GM19240 (cell line): ENCODE measurements around the gene DMRT2.
A peak's percentile ranks its signal among the peaks of the same experiment; 100 is the strongest.

Experiments
- DNase-seq: peaks from one replicate; pipeline ENCODE4 v3.0.0; 2011; ENCODE audit warnings: low spot score; ENCODE audit not compliant: insufficient read length

DMRT2 gene

DNA sequence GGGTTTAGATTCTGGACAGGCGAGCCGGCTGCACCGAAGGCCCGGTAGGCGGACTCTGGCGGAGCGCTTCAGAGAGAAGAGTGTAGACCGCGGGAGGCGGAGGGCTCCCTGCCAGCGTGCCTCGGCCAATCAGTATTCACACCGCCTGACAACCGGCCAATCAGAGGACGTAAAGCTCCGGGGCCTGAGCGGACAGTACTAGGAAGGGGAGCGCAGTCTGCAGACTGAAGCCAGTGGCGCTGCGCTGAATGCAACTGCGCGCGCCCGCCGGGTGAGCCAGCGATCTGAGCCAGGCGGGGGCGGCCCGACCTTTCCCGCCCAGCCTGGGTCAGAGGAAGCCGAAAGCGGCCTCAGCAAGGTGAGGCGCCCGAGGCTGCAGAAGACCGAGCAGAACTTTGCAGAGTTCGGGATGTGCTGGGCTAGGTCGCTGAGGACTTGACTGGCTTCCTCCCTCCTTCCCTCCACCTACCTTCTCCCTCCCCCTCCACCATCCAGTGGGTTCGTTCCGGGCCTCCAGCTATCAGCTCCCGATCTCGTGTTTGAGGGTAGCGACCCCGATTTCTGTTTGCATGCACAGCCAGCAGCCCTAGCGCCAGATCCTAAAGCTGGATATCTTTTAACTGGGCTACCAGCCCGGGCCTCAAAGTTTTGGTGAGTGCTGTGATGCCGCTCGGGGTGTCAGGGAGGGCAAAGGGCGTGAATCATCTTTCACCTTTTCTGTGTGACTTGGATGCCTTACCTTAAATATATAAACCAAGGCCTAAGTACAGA, at the start of gene DMRT2:
TSS of gene DMRT2 (plus strand) at position 233 of the 771 bp plus-strand sequence. CDS start 1,257 bp downstream, outside the sequence.
- DNase-seq = no peak

DNA sequence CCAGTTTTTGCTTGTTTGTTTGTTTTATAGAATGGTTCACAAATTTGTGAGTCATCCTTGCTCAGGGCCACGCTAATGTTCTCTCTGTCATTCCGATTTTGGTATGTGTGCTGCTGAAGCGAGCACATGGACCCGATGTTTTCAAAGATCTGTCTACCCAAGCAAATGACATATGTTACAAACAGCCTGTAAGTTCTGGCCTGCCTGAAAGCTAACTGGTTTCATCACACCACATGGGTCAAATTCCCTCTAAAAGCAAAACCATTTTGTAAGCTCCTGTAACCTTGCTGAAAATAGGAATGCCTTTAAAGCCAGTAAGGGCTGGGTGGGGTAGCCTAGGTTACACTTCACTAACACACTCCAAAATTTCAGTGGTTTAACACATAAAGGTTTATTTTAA, 48.3 kb upstream of the DMRT2 start:
- DNase-seq = no peak

DNA sequence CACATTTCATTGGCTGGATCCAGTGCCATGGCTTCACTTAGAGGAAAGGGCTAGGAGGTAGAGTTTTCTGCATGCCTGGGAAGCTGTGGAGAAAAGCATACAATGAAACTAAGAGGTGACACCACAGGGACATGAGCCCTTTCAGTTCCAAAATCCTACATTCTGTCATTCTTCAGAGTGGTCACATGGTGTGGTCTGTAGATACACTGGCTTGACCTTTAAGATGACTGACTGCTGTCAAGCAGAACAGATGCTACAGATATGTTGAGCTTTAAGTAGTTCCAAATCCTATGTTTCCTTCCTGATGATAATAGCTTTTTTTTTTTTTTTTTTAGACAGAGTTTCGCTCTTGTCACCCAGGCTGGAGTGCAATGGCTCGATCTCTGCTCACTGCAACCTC, 47.5 kb upstream of the DMRT2 start:
- DNase-seq = no peak

DNA sequence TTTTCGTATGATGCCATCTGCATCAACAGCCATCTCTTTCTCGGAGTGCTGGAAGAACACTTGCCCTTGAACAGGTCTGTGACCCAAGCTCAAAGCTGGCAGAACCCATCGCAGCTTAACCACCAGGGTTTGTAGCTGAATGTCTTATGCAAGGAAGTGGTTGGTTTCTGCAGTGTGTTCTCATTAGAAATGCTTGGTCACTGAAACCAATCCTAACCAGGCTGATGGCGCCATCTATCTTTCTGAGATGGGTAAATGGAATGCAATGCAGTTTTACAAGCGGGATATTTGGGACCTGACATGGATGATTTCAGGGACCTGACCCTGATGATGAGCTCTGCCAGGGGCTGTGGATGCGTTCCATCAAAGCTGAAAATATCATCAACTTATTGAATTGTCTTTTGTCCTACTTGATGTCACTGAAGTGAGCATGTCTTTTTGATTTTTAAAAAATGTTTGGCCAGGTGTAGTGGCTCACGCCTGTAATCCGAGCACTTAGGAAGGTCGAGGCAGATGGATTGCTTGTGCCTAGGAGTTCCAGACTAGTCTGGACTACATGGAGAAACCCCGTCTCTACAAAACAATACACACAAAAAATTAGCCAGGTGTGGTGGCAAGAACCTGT, 45.0 kb upstream of the DMRT2 start:
- DNase-seq = no peak

DNA sequence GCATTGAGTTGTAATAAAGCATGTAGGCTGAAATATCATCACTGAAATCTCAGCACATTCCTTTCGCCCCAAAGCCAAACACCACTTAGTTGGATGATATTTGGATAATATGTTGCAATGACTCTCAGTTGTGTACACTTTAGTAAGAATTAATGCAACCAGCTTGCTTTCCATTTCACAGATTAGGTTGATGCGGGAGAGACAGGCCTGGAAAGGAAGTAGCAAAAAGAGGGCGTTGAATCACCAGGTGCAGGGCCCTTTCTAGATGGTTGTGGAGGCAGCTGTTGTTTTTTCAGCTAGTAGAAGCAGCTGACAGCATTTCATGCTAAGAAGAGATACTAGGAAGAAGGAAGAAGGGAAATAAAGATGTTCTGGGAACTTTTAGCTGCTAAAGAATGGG, 42.8 kb upstream of the DMRT2 start:
- no peak for DNase-seq

DNA sequence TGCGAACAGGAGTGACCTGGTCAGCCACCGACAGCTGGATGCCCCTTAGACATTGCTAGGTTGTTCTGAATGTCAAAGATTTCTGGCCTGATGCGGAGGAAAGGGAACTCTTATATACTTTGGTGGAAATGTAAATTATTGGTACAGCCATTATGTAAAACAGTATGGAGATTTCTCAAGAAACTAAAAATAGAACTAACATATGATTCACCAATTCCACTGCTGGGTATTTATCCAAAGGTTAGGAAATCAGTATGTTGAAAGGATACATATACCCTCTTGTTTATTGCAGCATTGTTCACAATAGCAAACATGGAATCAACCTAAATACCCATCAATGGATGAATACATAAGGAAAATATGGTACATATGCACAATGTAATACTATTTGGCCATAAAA, 41.9 kb upstream of the DMRT2 start:
- DNase-seq = no peak

DNA sequence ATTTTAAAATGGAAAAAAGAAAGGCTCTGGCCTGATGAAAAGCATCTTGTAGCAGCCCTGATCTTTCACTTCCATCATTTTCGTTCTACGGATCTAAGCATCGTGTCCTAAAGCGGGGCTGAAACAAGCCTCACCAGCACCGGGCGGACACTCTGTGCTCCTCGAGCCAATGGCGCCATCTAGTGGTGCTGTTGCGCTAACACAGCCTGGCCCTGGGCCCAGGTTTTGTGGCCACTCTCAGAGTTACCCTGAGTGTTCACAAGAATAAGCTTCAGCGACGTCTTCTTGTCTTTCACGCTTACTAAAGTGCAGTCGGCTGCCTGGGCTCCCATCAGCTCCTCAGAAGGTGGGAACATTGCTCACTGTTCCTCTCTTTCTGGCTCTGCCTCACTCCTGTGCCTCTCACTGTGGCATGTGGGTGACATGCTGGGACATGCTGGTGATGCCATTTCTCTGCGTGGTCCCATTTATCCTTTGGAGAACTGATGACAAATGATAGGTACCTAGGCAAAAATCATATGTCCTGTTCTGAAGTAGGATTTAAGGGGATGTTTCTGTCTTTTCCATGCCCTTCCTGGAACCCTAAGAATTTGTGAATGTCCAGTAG, 41.0 kb upstream of the DMRT2 start:
- DNase-seq = peak; percentile 54

DNA sequence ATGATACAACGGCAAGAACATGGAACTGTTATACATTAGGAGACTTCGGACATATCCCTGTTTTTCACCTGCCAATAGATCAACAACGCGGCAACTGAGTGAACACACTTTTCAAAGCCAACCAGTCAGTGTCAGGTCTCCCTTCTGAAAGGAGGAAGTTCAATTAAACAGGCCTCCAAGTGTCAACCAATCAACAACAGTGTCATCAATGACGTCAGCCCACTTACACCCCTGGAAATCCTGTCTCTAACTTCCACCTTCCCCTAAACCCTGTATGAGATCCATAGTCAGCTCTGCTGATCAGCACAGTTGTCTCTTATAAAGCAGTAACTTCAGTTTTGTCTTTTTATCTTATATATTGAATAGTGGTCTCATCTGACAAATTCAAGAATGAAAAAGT, 37.1 kb upstream of the DMRT2 start:
- DNase-seq = no peak

DNA sequence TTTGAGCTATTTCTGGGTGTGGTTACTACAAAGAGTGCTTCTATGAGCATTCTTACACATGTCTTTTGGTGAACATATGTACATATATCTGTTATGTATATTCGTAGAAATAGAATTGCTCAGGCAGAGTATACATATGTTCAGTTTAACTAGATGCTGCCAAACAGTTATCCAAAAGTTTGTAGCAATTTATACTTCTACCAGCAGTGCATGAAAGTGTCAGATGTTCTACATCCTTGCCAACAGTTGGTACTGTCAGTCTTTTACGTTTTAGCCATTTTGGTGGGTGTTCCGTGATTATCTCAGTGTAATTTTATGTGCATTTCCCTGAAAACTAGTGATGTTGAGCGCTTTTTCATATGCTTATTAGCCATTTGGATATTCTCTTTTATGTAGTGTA, 35.9 kb upstream of the DMRT2 start:
- DNase-seq = no peak

DNA sequence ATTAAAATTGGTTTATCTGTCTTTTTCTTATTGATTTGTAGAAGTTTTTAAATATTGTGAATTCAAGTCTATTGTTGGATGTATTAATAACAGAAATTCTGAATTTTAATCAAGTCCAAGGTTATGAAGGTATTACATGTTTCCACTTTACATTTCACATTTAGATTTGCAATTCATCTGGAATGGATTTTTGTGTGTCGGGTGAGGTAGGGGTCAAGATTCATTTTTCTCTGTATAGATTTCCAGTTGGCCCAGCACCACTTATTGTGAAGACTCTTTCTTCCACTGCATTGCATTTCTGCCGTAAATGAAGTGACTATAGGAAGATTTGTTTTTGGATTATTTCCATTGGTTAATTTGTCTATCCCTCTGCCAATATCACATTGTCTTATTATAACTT, 35.5 kb upstream of the DMRT2 start:
- DNase-seq = no peak

DNA sequence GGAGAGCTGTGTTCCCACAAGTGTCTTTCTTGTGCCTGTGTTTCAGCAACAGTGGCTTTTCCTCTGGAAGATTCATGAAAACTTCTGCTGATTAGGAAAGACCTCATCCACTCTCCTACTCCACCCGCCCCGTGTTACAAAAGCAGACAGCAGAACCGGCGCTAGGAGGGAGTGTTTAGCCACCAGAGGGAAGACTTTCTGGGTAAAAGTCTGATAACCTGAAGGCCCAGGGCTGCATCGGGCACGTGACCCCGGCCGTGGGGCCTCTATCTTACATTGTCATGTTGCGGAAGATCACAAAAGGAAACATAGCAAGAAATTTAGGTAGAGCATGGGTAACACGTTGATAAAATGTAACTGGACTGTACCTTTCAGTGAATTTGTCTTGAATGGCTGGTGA, 32.0 kb upstream of the DMRT2 start:
- no peak for DNase-seq

DNA sequence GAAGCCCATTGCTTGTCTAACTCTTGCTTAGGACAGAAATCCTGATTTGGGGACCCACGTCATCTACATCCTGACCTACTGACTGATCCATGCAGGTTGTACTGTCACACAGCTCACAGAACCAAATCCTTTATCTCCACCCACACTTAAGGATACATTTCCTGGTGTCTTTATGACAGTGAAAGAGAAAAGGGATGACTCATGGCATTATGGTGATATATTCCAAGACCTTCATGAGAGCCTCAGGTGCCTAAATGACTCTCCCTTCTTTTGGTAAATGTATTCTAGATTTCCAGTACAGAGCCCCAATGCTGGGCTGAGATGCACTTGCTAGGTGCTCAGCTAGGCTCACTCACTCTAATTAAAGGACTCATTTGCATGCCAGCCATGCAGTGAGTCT, 26.0 kb upstream of the DMRT2 start:
- no peak for DNase-seq

DNA sequence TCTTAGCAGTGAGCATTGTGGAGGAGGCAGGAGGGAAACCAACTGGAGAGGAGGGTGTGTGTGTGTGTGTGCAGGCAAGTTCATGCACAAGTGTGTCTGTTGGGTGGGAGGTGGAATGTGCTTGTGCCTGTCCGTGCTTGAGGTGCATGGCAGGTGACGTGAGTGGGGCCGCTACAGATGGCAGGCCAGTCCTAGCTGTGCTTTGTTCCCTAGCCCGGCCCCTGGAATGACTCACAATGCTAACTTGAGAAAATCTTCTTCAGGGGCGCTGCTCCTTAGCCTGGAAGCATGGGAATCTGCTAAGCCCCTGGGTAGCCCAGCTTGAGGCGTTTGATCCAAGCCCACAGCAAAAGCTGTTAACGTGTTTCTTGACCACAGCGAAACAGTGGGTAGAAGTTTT, 25.0 kb upstream of the DMRT2 start:
- DNase-seq = no peak

DNA sequence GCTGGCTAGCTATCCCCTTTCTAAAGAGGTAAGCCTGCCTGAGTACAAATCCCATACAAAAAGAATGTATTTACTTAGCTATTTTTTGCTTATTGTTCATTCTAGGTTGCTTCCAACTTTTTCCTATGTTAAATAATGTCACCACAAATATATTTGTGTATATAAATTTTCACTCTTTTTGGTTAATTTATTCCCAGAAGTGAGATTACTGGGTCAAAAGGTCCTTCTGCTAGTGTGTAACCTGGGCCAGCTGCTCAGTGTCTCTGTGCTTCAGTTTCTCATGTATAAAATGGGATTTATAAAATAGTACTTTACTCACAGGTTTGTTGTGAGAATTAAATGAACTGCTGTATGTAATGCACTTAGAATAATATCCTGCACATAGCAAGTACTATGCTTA, 23.9 kb upstream of the DMRT2 start:
- no peak for DNase-seq

DNA sequence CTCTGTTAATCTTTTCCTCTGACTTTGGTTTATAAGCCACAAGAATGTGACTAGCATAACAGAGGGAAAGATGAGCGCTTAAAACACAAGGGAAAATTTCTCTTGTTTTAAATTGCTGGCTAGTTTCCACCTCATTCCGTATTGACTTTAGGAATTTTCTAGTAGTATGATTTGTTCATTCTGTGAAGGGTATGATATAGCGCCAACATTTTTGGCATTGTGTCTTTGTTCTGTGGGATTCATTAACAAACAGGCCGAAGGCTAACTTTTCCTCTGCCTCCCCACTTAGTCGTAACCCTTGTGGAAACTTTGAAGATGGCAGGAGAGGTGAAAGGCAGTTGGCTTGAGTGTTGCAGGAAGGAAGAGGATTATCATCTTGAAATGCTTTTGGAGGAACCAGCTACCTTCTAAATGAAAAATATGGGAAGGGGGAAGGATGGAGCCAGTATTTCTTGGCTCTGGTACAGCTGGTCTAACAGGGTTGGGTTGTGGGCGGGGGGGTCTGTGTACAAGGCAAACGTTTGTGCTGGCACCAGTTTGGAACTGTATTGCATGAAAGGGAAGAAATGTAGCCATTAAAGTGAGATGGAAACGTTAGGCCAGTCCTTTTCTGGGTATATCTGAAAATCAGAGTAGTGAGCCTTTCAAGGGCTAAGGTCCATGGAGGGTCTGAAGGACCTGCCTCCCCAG, 21.5 kb upstream of the DMRT2 start:
- DNase-seq = no peak

DNA sequence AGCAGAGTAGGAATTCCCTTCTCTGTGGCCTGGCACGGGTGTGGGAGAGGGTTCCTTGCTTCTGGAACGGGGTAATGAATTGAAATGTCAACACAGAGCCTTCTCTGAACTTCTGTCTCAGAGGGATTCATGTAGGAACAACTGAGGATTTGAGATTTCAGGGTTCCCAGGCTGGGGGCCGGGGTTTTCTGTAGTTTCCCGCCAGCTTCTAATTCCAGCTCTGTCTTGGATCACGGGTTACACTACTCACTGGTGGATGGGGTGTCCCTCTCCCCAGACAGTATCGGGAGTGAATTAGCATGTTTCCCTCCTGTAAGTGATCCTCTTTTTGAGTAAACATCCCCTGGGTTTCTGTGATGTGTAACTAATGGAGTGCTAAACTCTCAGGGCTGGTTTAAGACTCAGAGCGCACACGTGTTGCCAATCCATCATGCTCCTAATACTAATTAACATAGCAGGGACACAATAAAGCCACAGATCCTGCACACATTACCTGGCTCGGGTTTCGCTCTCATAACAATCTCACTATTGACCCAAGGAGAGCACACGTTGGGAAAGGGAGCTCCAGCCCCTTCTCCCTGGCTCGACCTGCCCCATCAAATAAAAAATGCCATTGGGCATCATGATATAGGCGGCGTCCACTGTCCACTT, 18.1 kb upstream of the DMRT2 start:
- DNase-seq = no peak

DNA sequence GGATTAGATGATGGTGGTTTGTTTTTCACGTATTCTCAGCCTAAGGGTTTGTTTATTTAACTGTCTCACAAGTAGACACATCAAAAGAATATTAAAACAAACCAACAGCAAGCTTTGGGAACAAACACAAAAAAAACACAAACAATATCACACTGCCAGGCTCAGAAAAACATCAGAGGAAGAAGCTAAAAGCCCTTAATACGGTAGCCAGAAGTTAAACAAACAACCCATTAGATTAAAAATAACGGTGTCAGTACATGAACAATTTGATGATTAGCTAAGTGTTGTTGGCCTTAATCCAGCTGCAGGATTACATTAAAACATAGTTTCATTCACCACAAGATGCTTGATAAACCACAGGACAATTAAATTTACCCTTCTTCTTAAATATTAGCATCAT, 15.9 kb upstream of the DMRT2 start:
- DNase-seq = no peak

DNA sequence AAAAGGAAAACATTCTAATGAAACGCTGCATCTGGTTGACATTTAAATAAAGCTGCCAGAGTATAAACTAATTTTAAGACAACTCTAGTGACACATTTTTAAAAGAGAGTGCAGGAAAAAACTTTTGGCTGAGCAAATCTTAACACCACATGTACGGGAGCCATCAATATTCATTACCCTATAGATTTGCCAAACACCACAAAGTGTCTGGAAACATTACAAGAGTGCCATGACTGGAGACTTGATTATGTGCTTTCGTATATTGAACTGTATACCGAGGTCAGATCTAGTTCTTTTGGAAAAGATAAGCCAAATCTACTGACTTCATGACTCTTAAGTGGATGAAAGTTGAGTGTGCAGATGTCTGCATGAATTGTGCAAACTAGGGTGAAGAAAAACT, 10.6 kb upstream of the DMRT2 start:
- no peak for DNase-seq

DNA sequence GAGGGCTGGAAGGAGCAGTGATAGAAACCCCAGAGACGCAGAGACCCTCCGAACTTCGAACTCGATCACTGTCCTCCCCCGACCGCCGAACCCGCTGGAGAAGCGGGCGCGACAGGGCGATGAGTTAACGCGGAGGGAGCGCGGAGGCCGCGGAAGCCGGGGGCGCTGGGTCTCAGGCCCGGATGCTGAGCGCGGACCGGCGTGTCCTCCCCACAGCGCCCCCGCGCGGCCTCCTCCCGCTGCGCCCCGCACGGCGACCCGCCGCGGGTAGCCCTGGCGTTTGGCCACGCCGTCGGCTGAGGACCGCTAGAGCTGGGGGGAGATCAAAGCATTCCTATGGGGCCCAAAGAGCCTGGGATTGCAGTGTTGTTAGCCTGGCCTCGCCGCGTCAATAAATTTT, 7.7 kb upstream of the DMRT2 start:
- no peak for DNase-seq

DNA sequence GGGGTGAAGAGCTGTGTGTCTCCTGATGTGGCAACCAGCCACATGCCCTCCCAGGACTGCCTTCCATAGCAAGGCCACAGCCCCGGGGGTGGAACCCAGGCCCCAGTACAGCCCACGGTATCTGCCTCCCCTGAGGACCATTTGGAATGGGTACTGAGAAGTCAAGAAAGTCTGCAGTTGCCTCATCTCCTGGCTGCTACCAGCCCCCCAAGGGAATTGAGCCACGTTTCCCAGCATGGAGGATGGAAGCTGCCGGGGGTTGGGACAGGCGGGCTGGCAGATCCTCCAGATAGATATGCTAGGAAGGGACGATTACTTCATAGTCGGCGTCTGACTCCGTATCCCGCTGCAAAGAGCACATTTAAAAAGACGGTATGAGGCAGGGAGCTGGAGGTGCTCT, 5.5 kb upstream of the DMRT2 start:
- DNase-seq = no peak

DNA sequence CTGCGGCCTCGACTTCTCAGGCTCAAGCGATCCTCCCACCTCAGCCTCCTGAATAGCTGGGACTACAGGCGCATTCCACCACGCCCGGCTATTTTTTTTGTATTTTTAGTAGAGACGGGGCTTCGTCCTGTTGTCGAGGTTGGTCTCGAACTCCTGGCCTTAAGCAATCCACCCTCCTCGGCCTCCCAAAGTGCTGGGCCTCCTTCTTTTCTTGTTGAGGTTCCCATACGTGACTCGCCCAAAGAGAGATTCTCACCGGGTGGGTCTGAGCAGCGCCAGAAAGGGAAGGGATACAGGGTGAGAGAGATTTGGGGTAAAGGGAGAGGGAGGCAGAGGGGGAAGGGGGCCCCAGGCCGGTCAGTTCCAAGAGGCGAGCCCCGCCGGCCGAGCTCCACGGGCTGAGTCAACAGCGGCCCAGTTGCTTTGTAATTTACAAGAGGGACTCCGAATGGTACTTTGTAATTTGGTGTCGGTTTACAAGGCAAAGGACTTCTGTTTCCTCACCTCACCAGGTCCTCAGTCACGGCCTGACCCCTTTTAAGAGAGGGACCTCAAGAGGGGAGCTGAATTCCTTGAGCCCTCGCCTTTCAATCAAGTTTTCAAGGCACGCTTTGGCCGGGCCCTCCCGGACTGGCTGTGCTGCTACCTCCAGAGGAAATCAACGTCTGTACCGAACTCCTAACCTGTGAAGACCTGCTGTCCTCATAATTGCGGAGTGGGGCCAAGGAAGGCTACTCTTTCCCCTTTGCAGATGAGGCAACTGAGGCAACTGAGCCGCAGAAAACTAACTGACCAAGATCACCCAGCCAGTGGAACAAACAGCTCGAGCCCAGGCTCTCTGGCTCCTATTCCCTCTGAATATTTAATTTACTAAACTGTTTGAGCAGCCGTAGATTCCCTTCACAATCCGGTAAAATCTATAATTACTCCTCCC, 3.3 kb upstream of the DMRT2 start:
- DNase-seq = no peak
